Measurements from ENCODE around the gene PPP1R14B.

DNA sequence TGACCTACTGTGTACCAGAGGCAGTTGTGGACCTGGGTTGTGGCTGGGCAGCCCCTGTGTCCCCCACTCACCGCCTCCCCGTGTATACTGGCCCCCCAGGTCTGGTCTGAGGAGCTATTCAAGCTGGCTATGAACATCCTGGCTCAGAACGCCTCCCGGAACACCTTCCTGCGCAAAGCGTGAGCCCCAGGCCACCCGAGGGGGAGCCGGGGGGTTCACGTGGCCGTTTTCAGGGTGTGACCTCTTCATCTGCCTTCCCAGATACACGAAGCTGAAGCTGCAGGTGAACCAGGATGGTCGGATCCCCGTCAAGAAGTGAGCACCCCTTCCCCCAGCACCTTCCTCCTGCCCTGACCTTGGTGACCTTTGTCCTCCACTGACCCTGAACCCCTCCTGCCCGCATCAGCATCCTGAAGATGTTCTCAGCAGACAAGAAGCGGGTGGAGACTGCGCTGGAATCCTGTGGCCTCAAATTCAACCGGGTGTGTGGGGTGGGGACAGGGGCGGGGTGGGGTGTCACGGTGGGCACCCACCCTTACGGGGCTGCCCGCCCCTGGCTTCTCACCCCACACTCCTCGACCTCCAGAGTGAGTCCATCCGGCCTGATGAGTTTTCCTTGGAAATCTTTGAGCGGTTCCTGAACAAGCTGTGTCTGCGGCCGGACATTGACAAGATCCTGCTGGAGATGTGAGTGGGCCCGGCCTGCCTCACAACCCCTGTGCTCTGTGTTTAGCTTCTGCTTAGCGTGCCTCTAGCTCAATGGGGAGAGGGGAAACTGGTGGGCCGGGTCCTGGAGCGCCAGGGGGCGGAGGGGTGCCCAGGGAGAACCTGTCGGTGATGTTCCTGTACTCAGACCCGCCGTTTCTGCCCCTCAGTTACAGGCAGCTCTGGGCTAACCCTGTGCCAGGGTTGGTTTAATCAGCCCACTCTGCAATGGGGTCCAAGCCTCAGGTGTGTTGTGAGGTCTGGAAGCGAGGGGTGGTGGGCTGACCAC lies 8.7 kb upstream of the PPP1R14B start:
- TF ChIP-seq, protein P1, sequence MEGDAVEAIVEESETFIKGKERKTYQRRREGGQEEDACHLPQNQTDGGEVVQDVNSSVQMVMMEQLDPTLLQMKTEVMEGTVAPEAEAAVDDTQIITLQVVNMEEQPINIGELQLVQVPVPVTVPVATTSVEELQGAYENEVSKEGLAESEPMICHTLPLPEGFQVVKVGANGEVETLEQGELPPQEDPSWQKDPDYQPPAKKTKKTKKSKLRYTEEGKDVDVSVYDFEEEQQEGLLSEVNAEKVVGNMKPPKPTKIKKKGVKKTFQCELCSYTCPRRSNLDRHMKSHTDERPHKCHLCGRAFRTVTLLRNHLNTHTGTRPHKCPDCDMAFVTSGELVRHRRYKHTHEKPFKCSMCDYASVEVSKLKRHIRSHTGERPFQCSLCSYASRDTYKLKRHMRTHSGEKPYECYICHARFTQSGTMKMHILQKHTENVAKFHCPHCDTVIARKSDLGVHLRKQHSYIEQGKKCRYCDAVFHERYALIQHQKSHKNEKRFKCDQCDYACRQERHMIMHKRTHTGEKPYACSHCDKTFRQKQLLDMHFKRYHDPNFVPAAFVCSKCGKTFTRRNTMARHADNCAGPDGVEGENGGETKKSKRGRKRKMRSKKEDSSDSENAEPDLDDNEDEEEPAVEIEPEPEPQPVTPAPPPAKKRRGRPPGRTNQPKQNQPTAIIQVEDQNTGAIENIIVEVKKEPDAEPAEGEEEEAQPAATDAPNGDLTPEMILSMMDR (IDR thresholded peaks at IDR 0.05), result no peak
- no peak for TF ChIP-seq POLR2A (IDR thresholded peaks at IDR 0.05)

Measured in Peyer's patch (tissue), 4 donors.